Neural cell (in vitro differentiated cells): ENCODE results near the gene TBRG1. TPM values are rescaled to one million over a fixed set of nuclear protein-coding genes. Genes with fewer than 3 reads are reported as not detected.

Source experiments
- H2AFZ ChIP-seq: fragments of 200-600, 300-800 bp; sonication (generic), shearing (Covaris generic); 2 replicates; pipeline ENCODE4 v1.6.0; 2014; ENCODE audit warnings: low read depth, mild to moderate bottlenecking, antibody characterized with exemption, low read length, moderate library complexity
- H3F3A ChIP-seq: fragments of 200-600 bp; shearing (Covaris generic); 2 replicates; pipeline ENCODE4 v1.6.1; 2016; ENCODE audit warnings: mild to moderate bottlenecking, moderate library complexity, mixed read lengths, antibody characterized with exemption, low read length; ENCODE audit not compliant: insufficient read depth, poor library complexity, severe bottlenecking
- H3K27ac ChIP-seq: fragments of 200-600, 300-800 bp; sonication (generic), shearing (Covaris generic); 2 replicates; pipeline ENCODE4 v1.5.1; 2014; ENCODE audit warnings: mild to moderate bottlenecking, low read length, moderate library complexity
- H3K27me3 ChIP-seq: fragments of 300-800, 200-600 bp; sonication (generic), shearing (Covaris generic); 2 replicates; pipeline ENCODE4 v1.6.0; 2014; ENCODE audit warnings: mild to moderate bottlenecking, low read depth, low read length, moderate library complexity; ENCODE audit not compliant: insufficient read depth
- H3K36me3 ChIP-seq: fragments of 300-800, 200-600 bp; sonication (generic), shearing (Covaris generic); 2 replicates; pipeline ENCODE4 v1.5.1; 2014; ENCODE audit warnings: mild to moderate bottlenecking, antibody characterized with exemption, low read length, moderate library complexity; ENCODE audit not compliant: insufficient read depth
- H3K4me2 ChIP-seq: fragments of 300-800, 200-600 bp; sonication (generic), shearing (Covaris generic); 2 replicates; pipeline ENCODE4 v1.6.0; 2014; ENCODE audit warnings: mild to moderate bottlenecking, low read length
- H3K4me3 ChIP-seq: fragments of 300-800, 200-600 bp; sonication (generic), shearing (Covaris generic); 2 replicates; pipeline ENCODE4 v1.5.1; 2014; ENCODE audit warnings: mild to moderate bottlenecking, low read length, moderate library complexity
- H3K79me2 ChIP-seq: fragments of 200-600 bp; shearing (Covaris generic); replicated peaks from 2 replicates; pipeline ENCODE4 v1.6.0; 2014; ENCODE audit warnings: mild to moderate bottlenecking, low read length, moderate library complexity; ENCODE audit not compliant: insufficient read depth
- H3K9ac ChIP-seq: fragments of 300-800, 200-600 bp; sonication (generic), shearing (Covaris generic); 2 replicates; pipeline ENCODE4 v1.6.1; 2016; ENCODE audit warnings: mild to moderate bottlenecking, low read length, mixed read lengths
- H3K9me2 ChIP-seq: fragments of 200-600 bp; shearing (Covaris generic); 2 replicates; pipeline ENCODE4 v1.6.1; 2016; ENCODE audit warnings: mild to moderate bottlenecking, low read length, mixed read lengths; ENCODE audit not compliant: insufficient read depth
- H3K9me3 ChIP-seq: fragments of 200-600, 300-800 bp; sonication (generic), shearing (Covaris generic); 2 replicates; pipeline ENCODE4 v1.6.1; 2016; ENCODE audit warnings: mild to moderate bottlenecking, mixed run types, low read length, moderate library complexity, mixed read lengths
- H4K20me1 ChIP-seq: fragments of 200-600 bp; shearing (Covaris generic); 2 replicates; pipeline ENCODE4 v1.6.1; 2016; ENCODE audit warnings: mild to moderate bottlenecking, mixed run types; ENCODE audit not compliant: insufficient read depth
- CTCF ChIP-seq: fragments of 450-650 bp; IDR thresholded peaks from 2 replicates; pipeline ENCODE4 v1.5.1; 2014; ENCODE audit warnings: antibody characterized with exemption, mild to moderate bottlenecking, moderate library complexity; ENCODE audit not compliant: poor library complexity, severe bottlenecking
- EP300 ChIP-seq: fragments of 450-650 bp; conservative IDR thresholded peaks from 2 replicates; pipeline ENCODE4 v1.6.1; 2014; ENCODE audit warnings: antibody characterized with exemption, mild to moderate bottlenecking, moderate library complexity; ENCODE audit not compliant: poor library complexity, severe bottlenecking
- EZH2 ChIP-seq: fragments of 200-600, 300-800 bp; shearing (Covaris generic), sonication (generic); IDR thresholded peaks from 2 replicates; pipeline ENCODE4 v1.6.1; 2014; ENCODE audit warnings: antibody characterized with exemption, low read length, borderline replicate concordance, mild to moderate bottlenecking; ENCODE audit not compliant: insufficient read depth, poor library complexity, severe bottlenecking
- MXI1 ChIP-seq: fragments of 450-650 bp; conservative IDR thresholded peaks from 2 replicates; pipeline ENCODE4 v1.6.1; 2014; ENCODE audit warnings: antibody characterized with exemption, mild to moderate bottlenecking; ENCODE audit not compliant: poor library complexity, severe bottlenecking
- POLR2AphosphoS5 ChIP-seq: IDR thresholded peaks from 2 replicates; pipeline ENCODE4 v1.6.1; 2012
- RAD21 ChIP-seq: fragments of 450-650 bp; conservative IDR thresholded peaks from 2 replicates; pipeline ENCODE4 v1.6.1; 2014; ENCODE audit warnings: antibody characterized with exemption, mild to moderate bottlenecking, moderate library complexity
- REST ChIP-seq: IDR thresholded peaks from 2 replicates; pipeline ENCODE4 v1.6.1; 2012; ENCODE audit warnings: borderline replicate concordance
- SMC3 ChIP-seq: fragments of 450-650 bp; conservative IDR thresholded peaks from 2 replicates; pipeline ENCODE4 v1.6.1; 2014; ENCODE audit warnings: antibody characterized with exemption, mild to moderate bottlenecking, moderate library complexity; ENCODE audit not compliant: poor library complexity
- TAF1 ChIP-seq: IDR thresholded peaks from 2 replicates; pipeline ENCODE4 v1.6.1; 2012; ENCODE audit warnings: low read depth
- polyA plus RNA-seq: library from polyadenylated mRNA; depleted of rRNA; stranded (reverse); fragments of >200 nt; gene quantifications from 2 replicates; pipeline ENCODE4 v1.2.3, GENCODE V29; 2014

TBRG1 gene
- polyA plus RNA-seq, 1 donor from 2014 or later = 83.2 TPM

GRCh38 chr11:124595302-124595701 is 27.4 kb upstream of the TBRG1 start:
- no peak overlapping the region for H3K9ac ChIP-seq
- no peak overlapping the region for H3K4me3 ChIP-seq
- no peaks in the 10 kb centered on the region for H3K36me3 ChIP-seq
- H3K4me2 ChIP-seq = no peak overlapping the region
- peaks cover 4% of the 10 kb centered on the region for H3F3A ChIP-seq
- no peaks in the 10 kb centered on the region for H4K20me1 ChIP-seq
- no peaks in the 10 kb centered on the region for H3K9me2 ChIP-seq
- H2AFZ ChIP-seq = no peak overlapping the region
- no peak for TF ChIP-seq EP300
- no peak for TF ChIP-seq RAD21
- no peak for TF ChIP-seq TAF1
- TF ChIP-seq EZH2 = no peak
- TF ChIP-seq MXI1 = no peak
- TF ChIP-seq SMC3 = no peak
- no peak for TF ChIP-seq CTCF
- TF ChIP-seq REST = no peak
- no peak for TF ChIP-seq POLR2AphosphoS5
- H3K9me3 ChIP-seq = no peaks in the 10 kb centered on the region
- no peaks in the 10 kb centered on the region for H3K79me2 ChIP-seq
- no peak overlapping the region for H3K27ac ChIP-seq
- H3K27me3 ChIP-seq = no peaks in the 10 kb centered on the region

- Histone ChIP-seq H3K27me3 (no peaks in the 10 kb centered on the region), H3K36me3 (no peaks in the 10 kb centered on the region), H3K9ac (no peak overlapping the region), H3F3A (peaks cover 4% of the 10 kb centered on the region), H3K4me3 (no peak overlapping the region), H3K9me3 (no peaks in the 10 kb centered on the region), H2AFZ (no peak overlapping the region), H3K4me2 (no peak overlapping the region), H3K9me2 (no peaks in the 10 kb centered on the region), H3K79me2 (no peaks in the 10 kb centered on the region), H3K27ac (no peak overlapping the region), H4K20me1 (no peaks in the 10 kb centered on the region)
- TF ChIP-seq CTCF (no peak), EZH2 (no peak), MXI1 (no peak), REST (no peak)
Observed at GRCh38 chr11:124597626-124598025, 25.0 kb upstream of the TBRG1 start.
